SK-N-MC (cell line): Measurements from ENCODE around the gene C1QTNF6.

ENCODE experiments used
- DNase-seq: peaks from one replicate; pipeline ENCODE4 v3.0.0-alpha.2; 2011; ENCODE audit warnings: low read depth, low spot score
- H3K27ac ChIP-seq: fragments of 200-600 bp; sonication (generic); 2 replicates; pipeline ENCODE4 v1.5.1; 2016; ENCODE audit warnings: mixed run types
- H3K36me3 ChIP-seq: fragments of 200-600 bp; sonication (generic); 2 replicates; pipeline ENCODE4 v1.6.1; 2017; ENCODE audit warnings: antibody characterized with exemption, low read length, mixed read lengths; ENCODE audit not compliant: insufficient read depth
- H3K4me3 ChIP-seq: fragments of 200-600 bp; sonication (generic); 2 replicates; pipeline ENCODE4 v1.5.1; 2016
- H3K9ac ChIP-seq: fragments of 200-600 bp; sonication (generic); 2 replicates; pipeline ENCODE4 v1.8.0; 2017; ENCODE audit warnings: mixed run types, mixed read lengths; ENCODE audit not compliant: insufficient read length
- H3K9me3 ChIP-seq: fragments of 200-600 bp; sonication (generic); 2 replicates; pipeline ENCODE4 v1.6.1; 2017; ENCODE audit warnings: low read depth, mild to moderate bottlenecking, antibody characterized with exemption, low read length, moderate library complexity, mixed read lengths
- EZH2 ChIP-seq: fragments of 200-600 bp; sonication (generic); IDR thresholded peaks from one replicate; pipeline ENCODE4 v1.6.1; 2017; ENCODE audit warnings: antibody characterized with exemption
- FOXP2 ChIP-seq: optimal IDR thresholded peaks from 2 replicates; pipeline ENCODE3; 2011; ENCODE audit warnings: mild to moderate bottlenecking, moderate library complexity; ENCODE audit not compliant: insufficient read depth; ENCODE audit errors: extremely low read length, control extremely low read depth
- POLR2AphosphoS5 ChIP-seq: IDR thresholded peaks from 2 replicates; pipeline ENCODE4 v1.6.1; 2012; ENCODE audit warnings: mild to moderate bottlenecking, low read depth, low read length, borderline replicate concordance

Gene C1QTNF6

GRCh38 chr22:37146507-37147180 is 41.4 kb downstream of the C1QTNF6 start:
- no peaks in the 10 kb centered on the region for H3K9me3 ChIP-seq
- no peak overlapping the region for H3K9ac ChIP-seq
- DNase-seq: no peak
- TF ChIP-seq FOXP2 (no peak), POLR2AphosphoS5 (no peak), EZH2 (no peak)
- no peak overlapping the region for H3K27ac ChIP-seq
- H3K4me3 ChIP-seq: no peak overlapping the region
- H3K36me3 ChIP-seq: no peaks in the 10 kb centered on the region

GRCh38 chr22:37146051-37146385 is 42.0 kb downstream of the C1QTNF6 start:
- H3K9ac ChIP-seq: no peak overlapping the region
- H3K27ac ChIP-seq: no peak overlapping the region
- H3K4me3 ChIP-seq: no peak overlapping the region
- DNase-seq: no peak
- no peaks in the 10 kb centered on the region for H3K9me3 ChIP-seq
- TF ChIP-seq EZH2 (no peak), FOXP2 (no peak), POLR2AphosphoS5 (no peak)
- no peaks in the 10 kb centered on the region for H3K36me3 ChIP-seq

- no peak overlapping the region for H3K9ac ChIP-seq
- no peak for DNase-seq
- no peak for TF ChIP-seq POLR2AphosphoS5
- no peak for TF ChIP-seq EZH2
- no peak for TF ChIP-seq FOXP2
- H3K27ac ChIP-seq: no peak overlapping the region
- no peaks in the 10 kb centered on the region for H3K36me3 ChIP-seq
- no peaks in the 10 kb centered on the region for H3K9me3 ChIP-seq
- H3K4me3 ChIP-seq: no peak overlapping the region
These were observed 42.6 kb downstream of the C1QTNF6 start for GRCh38 chr22:37145180-37146050.

- Histone ChIP-seq H3K4me3 (no peak overlapping the region), H3K9me3 (no peaks in the 10 kb centered on the region), H3K9ac (no peak overlapping the region), H3K27ac (no peak overlapping the region), H3K36me3 (no peaks in the 10 kb centered on the region)
- no peak for TF ChIP-seq FOXP2
- TF ChIP-seq POLR2AphosphoS5: no peak
- TF ChIP-seq EZH2: no peak
- DNase-seq: no peak
These were observed 43.9 kb downstream of the C1QTNF6 start for GRCh38 chr22:37144180-37144554.

GRCh38 chr22:37141971-37142370 is 46.1 kb downstream of the C1QTNF6 start:
- DNase-seq: no peak
- Histone ChIP-seq H3K36me3 (no peaks in the 10 kb centered on the region), H3K9ac (no peak overlapping the region), H3K9me3 (no peaks in the 10 kb centered on the region), H3K27ac (no peak overlapping the region), H3K4me3 (no peak overlapping the region)
- TF ChIP-seq POLR2AphosphoS5: no peak
- no peak for TF ChIP-seq EZH2

GRCh38 chr22:37141476-37141875 is 46.6 kb downstream of the C1QTNF6 start:
- no peak overlapping the region for H3K27ac ChIP-seq
- DNase-seq: no peak
- no peaks in the 10 kb centered on the region for H3K9me3 ChIP-seq
- no peaks in the 10 kb centered on the region for H3K36me3 ChIP-seq
- no peak overlapping the region for H3K9ac ChIP-seq
- no peak for TF ChIP-seq POLR2AphosphoS5
- H3K4me3 ChIP-seq: no peak overlapping the region

- Histone ChIP-seq H3K27ac (no peak overlapping the region), H3K36me3 (no peaks in the 10 kb centered on the region), H3K4me3 (no peak overlapping the region), H3K9me3 (no peaks in the 10 kb centered on the region), H3K9ac (no peak overlapping the region)
- DNase-seq: no peak
- TF ChIP-seq EZH2 (no peak), FOXP2 (no peak), POLR2AphosphoS5 (no peak)
These were observed 47.2 kb downstream of the C1QTNF6 start for GRCh38 chr22:37140686-37141323.

GRCh38 chr22:37139762-37140161 is 48.3 kb downstream of the C1QTNF6 start:
- no peaks in the 10 kb centered on the region for H3K9me3 ChIP-seq
- H3K9ac ChIP-seq: no peak overlapping the region
- DNase-seq: no peak
- no peaks in the 10 kb centered on the region for H3K36me3 ChIP-seq
- no peak overlapping the region for H3K4me3 ChIP-seq
- no peak overlapping the region for H3K27ac ChIP-seq
- TF ChIP-seq FOXP2: no peak
- TF ChIP-seq POLR2AphosphoS5: no peak
- TF ChIP-seq EZH2: no peak
